Esophagus squamous epithelium (tissue), 4 donors: Measurements from ENCODE around the gene GJA8.

ENCODE experiments used
- CTCF ChIP-seq, 6 experiments: fragments of 450-650 bp in 4 of 6; fragments of 200-600 bp in 2 of 6; sonication (generic) in 2 of 6; IDR thresholded peaks; one replicate each; pipeline ENCODE4 v1.5.1; 2016 to 2019; ENCODE audit warnings: antibody characterized with exemption in 6 of 6, mild to moderate bottlenecking in 4 of 6, moderate library complexity in 4 of 6
- POLR2A ChIP-seq, 4 donors: fragments of 450-650 bp; IDR thresholded peaks; one replicate each; pipeline ENCODE4 v1.6.1; 2017; ENCODE audit warnings: antibody characterized with exemption in 4 of 4, mild to moderate bottlenecking in 4 of 4, moderate library complexity in 3 of 4

- TF ChIP-seq POLR2A (IDR thresholded peaks at IDR 0.05) (no peak), CTCF (IDR thresholded peaks at IDR 0.05) (no peak)
Measured at GRCh38 chr1:147904726-147905125, 2.1 kb downstream of the GJA8 start.
